GM19328 (cell line): ENCODE data around the gene NTSR2.
"Not testable (repeated sequence)": the region's sequence is repeated elsewhere in the genome, so short reads cannot be mapped to it uniquely, and the experiment has no call there.

Experiments
- ATAC-seq: cut with Tn5 transposase; IDR thresholded peaks from one replicate; pipeline ENCODE4 v1.9.1; 2021; ENCODE audit warnings: mild to moderate bottlenecking, moderate library complexity; ENCODE audit not compliant: unreplicated experiment

NTSR2 gene

DNA sequence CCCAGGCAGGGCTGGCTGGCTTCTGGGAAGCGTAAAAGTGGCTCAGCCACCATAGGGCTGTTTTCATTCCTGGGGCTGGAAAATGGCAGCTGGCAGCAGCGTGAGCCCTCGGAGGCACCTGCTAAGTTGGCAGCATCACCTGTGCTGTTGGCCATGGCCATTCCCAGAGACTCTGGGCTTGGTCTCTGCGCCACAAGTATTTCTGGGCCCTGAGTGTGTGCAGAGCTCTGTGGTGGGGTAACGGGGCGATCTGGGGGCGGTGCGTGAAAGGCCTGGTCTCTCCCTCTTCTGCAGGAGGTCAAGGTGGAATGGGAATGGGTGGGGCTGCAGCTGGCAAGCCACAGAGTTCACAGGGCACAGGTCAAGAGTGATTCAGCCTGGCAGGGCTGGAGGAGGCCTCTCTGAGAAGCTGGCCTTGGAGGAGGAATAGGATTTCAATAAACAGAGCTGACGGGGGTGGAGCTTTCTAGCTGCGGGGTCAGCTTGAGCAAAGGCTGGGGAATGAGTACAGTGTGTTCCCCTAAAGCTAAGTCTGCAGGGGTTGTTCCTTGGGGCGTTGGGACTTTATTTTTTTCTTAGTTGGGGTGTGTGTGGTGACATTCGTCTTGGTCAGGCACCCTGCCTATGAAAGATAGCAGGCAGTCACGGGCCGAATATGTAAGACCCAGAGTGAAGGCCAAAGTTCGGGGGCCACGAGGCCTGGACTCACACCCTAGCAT lies 10.3 kb upstream of the NTSR2 start:
- ATAC-seq, result no peak

DNA sequence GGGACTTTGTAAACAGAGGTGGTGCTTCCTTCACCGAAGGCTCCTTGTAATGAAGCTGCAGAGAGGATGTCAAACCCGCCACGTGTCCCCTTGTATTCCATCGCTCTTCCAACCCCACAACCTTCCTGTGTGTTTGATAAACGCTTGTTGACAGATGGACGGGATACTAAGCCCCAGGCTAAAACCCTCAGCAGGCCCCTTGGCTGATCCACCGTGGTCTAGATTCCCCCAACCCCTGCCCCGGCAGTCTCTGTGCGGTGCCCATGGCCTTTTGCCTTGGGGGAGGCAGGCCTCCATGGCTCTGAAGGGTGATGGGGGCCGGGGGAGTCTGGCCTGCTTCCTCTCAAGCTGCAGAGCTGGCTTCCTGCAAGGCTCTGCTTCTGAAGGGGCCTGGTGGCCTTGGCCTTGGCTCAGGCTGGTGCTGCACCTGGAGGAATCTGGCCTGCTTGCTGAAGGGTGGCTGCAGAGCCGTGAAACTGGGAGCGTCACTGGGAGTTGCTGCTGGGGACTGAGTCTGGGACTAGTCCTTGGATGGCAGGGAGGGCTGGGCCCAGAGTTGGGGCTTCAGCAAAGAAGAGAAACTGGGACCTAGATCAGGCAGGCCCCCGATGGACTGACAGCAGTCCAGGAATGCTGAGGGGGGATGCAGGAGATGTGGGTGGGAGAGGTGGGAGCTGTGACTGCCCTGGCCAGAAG lies 9.6 kb upstream of the NTSR2 start:
- ATAC-seq, result no peak

DNA sequence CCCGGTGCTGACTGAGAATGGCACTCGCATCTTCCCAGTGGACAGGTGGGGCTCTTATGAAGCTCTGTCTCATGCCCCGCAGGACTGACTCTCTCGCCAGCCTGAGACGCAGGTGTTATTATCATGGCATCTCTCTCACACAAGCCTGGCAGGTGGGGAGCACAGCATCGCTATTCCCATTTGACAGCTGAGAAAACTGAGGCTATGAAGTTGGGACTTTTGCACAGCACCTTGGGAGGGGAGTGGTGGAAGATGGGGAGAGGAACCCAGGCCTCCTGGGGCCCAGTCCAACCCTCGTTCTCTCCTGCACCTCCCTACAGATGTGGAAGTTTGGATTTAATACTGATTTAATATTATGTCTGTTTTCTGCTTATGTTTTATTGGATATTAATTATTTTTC lies 9.0 kb upstream of the NTSR2 start:
- no peak for ATAC-seq

DNA sequence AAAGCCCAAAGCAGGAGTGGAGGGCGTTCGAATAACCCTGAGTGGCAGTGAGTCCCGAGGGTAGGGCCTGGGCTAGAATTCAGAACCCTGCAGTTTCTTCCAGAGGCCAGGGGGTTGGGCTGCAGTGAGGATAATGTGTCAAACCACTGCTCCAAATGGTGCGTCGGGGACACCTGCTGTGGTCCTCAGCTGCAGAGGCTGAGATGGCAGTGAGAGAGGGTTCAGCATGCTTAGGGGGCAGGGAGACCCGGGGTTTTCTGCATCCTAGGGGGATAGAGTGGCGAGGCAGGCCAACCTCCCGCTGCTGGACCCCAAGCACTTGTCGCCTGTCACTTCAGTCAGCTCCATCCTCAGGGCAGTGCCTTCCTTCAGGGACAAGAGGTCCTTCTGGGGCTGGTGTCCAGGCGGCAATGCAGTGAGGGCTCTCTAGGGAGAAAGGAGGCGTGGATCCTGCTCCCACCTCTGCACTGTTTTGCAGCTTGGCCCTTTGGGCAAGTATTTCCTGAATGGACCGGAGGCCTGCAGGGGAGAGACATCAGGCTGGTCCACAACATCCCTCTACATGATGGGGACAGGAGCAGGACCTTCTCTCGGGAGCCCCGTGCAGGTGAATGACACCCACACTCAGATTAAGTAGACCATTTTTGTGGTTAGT lies 8.4 kb upstream of the NTSR2 start:
- no peak for ATAC-seq

DNA sequence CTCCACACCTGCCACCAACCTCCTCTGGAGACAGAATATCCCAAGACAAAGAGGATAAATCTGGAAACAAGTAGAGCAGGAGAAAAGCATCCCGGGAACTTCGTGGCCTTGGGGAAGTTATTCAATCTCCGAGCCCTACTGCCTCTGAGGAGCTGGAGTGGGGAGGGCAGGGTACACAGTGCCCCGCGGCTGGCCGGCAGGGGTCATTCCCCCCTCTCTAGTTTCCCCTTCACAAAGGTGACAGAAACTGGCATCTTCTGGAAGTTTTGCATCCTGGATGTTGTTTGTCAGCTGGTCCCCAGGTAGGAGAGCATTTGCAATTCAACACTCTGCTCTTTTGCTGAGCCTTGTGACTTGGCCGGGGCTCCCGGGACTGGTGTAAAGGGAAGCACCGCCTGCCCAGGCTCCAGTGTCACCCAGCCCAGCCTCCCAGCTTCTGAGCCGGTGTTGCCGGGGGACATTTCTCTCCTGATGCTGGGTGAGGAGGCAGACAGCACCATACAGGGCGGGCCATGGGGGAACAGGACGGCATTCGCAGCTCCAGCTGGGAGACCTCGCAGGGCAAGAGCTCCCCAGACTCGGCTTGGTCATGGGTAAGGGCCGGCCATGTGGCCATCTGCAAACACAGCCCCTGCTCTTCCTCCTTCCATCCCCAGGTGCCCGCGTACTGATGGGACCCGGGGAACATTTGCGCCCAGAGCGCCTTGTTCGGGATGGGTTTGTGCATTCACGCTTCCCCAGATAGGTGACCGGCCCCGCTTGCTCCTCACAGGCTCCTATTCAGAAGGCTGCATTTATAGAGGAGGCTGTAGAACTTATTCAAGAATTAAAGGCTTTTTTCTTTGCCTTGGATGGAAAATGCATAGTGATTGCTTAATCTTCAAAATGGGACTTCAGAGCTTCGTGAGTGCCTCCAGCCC lies 7.4 kb upstream of the NTSR2 start:
- no peak for ATAC-seq

DNA sequence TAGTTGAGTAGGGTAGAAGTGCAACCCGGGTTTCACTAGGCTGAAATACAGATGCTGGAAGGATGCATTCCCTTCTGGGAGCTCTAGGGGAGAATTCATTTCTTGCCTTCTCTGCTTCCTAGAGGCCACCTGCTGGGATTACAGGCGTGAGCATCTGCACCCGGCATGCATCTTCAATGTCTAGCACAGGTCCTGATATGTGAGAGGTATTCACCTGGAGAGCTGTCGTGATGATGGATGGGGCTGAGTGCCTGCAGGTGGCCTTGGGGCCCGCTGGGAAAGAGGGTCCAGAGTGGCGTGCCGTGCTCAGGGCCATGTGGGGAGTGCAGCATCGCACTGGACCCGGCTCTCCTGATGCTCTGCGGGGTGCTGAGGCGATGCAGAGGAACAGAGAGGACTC lies 6.6 kb upstream of the NTSR2 start:
- ATAC-seq, result no peak

DNA sequence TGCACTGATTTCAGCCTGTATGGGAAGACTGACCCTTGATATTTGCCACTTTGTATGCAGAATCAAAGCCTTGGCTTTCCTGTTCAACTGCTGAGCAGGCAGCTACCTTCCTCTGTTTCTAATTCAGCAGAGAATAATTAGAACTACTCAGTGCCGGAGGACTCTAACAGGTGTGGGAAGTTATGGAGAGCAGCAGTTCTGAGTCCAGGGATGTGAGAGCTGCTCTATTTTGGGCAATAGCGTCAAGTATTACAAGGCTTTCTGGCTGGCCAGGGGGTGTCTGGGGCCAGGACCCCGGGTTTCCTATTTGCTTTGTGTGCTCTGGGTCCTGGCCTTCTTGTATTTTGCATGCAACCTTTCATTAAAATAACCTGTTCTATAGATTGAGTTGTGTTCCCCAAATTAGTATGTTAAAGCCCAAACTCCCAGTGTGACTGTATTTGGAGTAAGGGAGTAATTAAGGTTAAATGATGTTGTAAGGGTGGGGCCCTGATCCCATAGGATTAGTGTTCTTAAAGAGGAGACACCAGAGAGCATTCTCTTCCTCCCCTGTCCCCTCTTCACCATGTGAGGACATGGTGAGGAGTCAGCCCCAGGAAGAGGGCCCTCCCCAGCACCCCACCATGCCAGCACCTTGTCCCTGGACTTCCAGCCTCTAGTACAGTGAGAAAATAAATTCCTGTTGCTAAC lies 5.6 kb upstream of the NTSR2 start:
- no peak for ATAC-seq

DNA sequence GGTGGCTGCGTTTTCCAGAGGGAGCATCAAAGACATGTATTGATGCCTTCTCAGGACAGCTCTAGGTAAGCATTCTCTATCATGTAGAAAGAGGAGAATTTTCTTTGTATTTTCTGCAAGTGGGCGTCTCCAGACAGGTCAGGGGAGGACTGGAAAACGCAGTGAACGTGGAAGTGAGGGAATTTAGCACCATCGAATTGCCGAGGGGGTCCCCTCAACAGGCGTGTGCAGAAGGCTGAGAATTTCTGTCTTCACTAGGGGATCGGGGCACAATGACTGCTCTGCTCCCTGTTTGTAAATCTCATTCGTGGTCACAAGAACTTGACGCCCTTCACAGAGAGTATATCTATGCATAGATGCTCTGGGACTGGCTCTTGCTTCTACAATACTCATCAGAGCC lies 5.0 kb upstream of the NTSR2 start:
- no peak for ATAC-seq

DNA sequence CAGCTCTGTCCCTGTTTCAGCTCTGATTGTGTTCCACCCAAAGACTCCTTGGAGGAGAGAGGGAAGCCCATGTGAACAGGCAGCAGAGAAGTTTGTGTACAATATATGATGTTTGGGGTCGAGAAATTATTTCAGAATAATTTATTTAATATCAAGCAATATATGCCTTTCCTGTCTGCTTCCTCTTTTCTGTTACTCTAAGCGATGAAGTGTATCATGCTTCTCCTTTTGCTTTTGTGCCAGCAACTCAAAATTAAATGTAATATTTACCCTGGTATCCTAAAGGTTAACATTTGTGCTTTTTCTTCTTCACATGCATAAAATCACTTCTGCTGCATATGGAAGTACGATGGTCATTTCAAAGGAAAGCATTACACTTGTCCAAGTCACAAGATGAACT lies 2.4 kb upstream of the NTSR2 start:
- ATAC-seq, result no peak

DNA sequence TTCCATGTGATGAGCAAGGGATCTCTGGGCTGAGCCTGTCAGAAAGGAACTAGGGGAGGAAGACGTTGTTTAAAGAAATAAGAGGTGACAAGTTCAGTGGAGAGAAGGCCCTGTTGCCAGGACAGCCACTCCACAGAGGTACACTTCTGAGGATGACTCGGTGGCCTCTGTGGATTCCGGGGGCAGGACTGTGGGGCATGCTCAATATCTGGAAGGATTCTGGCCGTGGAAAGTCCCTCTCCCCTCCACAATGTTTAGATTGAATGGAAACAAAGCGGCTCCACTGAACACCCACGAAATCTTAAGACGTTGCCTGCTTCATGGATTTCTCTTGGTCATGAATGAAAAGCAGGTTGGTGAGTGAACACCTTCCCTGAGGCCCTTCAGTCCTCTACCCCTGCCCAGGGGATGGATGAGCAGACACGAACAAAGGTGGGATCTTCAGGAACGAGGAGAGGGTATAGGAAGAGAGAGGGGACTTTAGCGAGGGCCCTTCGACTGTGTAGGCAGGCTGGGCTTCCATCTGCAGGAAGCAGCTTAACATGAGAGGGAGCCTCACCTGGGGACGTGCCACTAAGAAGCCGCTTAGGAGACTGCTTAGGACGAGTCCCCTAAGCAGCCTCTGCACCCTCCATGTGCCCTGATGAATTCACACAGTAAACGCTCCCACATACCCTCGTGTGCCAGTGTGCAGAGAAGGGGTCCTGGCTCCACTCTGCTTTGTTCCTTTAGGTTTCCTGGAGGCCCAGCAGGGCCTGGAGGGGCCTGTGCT lies 1.9 kb downstream of the NTSR2 start:
- no peak for ATAC-seq

DNA sequence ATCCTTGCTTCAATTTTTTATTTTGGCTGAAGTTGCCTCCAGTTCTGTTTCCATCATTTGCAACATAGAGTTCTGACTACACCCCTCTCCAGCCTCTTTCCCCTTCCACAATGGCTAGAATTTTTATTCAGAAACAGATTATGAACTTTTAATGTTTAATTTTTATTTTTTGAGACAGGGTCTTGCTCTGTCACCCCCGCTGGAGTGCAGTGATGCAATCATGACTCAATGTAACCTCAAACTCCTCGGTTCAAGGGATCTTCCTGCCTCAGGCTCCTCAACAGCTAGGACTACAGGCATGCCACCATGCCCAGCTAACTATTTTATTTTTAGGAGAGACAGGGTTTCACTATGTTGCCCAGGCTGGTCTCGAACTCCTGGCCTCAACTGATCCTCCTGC lies 2.8 kb downstream of the NTSR2 start:
- no peak for ATAC-seq

DNA sequence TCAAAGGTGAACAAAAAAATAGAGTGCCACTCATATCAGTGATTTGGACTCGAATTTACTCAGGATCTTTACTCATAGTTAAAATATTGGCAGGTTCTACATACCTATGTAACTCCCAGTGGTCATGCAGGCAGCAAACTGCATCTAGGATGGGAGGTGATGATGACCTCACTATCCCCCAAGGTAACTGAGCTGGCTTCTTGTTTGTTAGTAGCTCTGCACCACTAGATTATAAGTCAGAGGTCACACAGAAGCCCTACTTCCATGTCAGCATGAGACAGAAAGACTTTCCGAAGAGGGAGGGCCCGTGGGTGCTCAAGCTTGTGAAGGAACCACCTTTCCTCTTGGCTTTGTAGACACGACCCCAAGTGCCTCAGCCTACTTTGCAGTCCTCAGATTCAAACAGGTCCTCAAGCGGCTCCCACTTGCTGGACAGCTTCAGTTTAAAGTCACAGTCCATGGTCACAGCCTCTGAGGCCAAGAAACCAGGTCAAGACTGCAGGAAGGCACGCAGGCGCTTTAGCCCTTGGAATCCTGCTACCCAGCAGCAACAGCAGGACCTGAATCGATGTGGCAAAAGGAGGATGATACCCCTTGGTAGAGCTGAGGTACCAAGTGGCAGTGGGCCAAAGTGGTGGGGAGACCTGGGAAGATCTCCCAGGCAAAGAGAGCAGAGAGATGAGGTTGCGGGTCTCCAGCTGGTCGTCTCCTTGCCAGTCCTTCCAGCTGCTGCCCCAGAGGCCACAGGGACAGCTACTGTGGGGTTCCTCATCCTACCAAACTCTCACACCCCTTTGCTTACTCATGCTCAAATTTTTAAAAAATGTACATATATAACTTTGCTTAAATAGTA lies 4.3 kb downstream of the NTSR2 start:
- no peak for ATAC-seq

DNA sequence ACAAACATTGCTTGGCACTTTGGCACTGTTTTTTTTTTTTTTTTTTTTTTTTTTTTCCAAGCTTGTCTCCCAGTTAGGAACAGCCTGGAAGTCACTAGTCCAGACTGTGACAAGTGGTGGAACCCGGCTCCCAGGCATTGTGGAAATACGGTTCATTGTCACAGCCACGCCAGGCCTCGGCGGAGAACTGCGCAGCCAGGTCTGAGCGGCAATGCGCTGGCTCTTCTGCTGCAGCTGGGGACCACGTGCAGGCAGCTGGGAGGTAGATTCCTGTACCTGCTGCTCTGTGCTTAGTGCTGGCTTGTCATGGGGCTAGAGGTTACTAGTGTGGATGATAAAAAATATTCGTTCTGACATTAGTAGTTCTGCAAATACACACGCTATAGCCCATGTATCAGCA lies 5.0 kb downstream of the NTSR2 start:
- no peak for ATAC-seq

DNA sequence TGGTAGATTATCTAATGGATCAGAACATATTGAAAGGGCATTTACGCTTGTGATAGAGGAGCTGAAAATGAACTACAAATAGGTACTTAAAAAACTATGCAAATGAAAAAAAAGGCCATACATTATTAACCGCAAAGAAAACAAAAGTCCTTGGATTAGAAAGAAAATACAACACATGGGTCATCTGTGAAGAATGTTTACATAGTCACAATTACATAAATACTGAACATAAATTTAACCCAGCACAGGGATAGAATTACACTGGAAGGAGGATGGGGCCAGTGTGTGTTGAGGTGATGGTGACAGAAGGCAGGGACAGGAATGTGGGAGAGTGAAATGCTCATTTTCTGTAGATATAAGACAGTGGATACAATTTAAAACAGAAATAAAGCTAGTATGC lies 6.6 kb downstream of the NTSR2 start:
- ATAC-seq, result no peak

DNA sequence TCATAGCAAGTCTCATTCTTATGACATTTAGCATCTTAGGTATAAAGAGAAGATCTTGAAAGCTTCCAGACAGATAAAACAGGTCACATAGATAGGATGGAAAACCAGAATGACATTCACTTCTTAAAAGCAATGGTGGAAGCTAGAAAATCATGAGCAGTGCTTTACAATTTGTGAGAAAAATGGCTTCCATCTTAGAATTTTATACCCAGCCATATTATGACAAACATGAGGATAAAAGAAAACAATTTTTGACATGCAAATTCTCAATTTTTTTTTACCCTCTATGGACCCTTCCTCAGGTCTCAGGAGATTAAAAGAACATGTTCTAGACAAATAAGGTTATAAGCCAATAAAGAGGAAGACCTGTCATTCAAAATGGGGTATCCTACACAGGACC lies 7.1 kb downstream of the NTSR2 start:
- no peak for ATAC-seq

DNA sequence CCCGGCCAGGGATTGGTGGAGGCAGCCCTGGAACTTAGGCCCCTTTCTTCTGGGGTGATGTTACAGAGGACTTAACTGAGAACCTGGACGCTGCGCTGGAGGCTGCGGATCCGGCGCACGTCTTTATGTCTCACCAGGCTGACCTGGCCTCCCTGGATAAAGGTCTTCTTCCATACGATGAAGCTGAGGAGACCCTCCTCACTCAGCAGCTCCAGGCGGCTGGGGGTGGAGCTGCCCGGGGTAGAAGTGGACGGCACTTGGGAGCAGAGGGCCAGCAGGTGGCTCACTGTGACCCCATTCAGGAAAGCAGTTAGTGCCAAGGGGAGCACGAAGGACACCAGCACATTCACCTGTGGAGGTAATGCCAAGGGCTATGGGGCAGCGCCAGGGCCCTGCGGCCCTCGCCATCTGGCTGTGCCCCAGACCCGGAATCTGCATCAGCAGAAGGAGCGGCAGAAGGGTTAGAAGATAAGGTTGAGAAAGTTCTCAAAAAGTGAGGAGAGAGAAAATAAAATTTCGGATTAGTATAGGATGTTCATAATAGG lies 8.0 kb downstream of the NTSR2 start:
- no peak for ATAC-seq

DNA sequence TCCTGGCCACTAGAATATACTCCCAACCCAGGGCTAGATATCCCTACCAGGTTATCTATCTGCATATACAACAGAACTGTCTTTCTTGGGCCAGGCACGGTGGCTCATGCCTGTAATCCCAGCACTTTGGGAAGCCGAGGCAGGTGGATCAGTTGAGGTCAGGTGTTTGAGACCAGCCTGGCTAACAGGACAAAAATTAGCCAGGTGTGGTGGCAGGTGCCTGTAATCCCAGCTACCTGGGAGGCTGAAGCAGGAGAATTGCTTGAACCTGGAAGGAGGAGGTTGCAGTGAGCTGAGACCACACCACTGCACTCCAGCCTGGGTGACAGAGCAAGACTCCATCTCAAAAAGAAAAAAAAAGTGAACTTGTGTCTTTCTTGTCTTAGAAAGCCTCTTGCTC lies 9.6 kb downstream of the NTSR2 start:
- not testable (repeated sequence) for ATAC-seq

DNA sequence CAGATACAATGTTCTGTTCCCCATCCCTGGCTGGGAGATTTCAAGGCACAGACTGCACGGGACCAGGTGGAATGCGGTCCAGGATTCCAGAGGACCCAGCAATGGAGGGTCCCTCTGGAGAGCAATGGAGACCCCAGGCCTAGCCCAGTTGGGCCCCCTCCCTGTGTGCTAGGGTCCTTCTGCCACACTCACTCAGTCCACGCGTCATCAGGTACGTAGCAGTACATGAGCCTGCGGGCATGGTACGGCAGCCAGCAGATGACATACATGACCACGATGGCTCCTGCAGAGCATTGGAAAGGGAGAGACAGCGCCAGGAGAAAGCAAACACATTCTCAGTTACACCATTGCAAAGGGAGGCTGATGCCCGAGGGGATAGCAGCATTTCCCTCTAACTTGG lies 10.1 kb downstream of the NTSR2 start:
- no peak for ATAC-seq

DNA sequence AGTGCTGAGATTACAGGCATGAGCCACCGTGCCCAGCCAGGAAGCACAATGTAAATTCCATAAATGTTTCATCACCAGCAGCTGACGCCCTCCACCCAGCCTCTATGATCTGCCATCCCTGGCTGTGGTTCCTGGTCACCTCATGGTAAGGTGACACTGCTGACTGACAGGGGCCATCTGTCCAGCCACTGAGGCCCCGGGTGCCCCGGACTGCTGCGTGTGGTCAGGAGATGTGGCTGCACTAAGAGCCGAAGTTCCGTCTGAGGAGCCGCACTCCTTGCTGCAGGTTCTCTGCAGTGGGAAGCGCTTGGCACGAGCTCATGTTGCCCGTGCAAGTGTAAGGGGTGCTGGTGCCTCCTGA lies 10.9 kb downstream of the NTSR2 start:
- no peak for ATAC-seq
